GM12878 (cell line): ENCODE results near the gene DYNC1I1. TPM values are rescaled to one million over a fixed set of nuclear protein-coding genes. Genes with fewer than 3 reads are reported as not detected.

ENCODE experiments used
- ATAC-seq: fragments of 200-7000 bp; cut with Tn5 transposase; 3 replicates; pipeline ENCODE4 v1.9.1; 2020; ENCODE audit warnings: mild to moderate bottlenecking, moderate library complexity
- BruUV-seq: library from RNA; stranded (reverse); fragments of 400-500 nt; replicated peaks from 2 replicates; lab custom pipeline; 2021; lab: Mats Ljungman, UMichigan
- CTCF ChIA-PET: fragments of 300-600 bp; sonication (Branson Sonifier 250); formaldehyde crosslinking; extraction: SDS; loops from one replicate; lab custom pipeline; 2021; ENCODE audit warnings: inconsistent platforms; lab: Yijun Ruan, JAX
- POLR2A ChIA-PET: fragments of 350-600 bp; formaldehyde crosslinking; extraction: SDS; loops from one replicate; lab custom pipeline; 2021; ENCODE audit warnings: inconsistent platforms; lab: Charles Lee
- RAD21 ChIA-PET: fragments of 300-600 bp; sonication (Branson Sonifier 250); formaldehyde crosslinking; loops from one replicate; lab custom pipeline; 2023; ENCODE audit warnings: antibody characterized with exemption; ENCODE audit not compliant: unreplicated experiment; lab: Charles Lee
- SMC1A ChIA-PET: fragments of 300-600 bp; sonication (Branson Sonifier 250); formaldehyde crosslinking; loops from one replicate; lab custom pipeline; 2023; ENCODE audit not compliant: unreplicated experiment, uncharacterized antibody; lab: Charles Lee
- DNase-seq: peaks from one replicate; pipeline ENCODE4 v3.0.0-alpha.2; 2011; ENCODE audit warnings: low read depth, low spot score
- FAIRE-seq: peaks from 3 replicates; lab custom pipeline; 2011; peaks lifted over from hg19 to GRCh38; lab: Jason Lieb, UNC
- H2AFZ ChIP-seq: 2 replicates; pipeline ENCODE4 v1.6.0; 2011; ENCODE audit warnings: low read depth, low read length, control low read depth; ENCODE audit not compliant: control insufficient read depth
- H3K27ac ChIP-seq: 2 replicates; pipeline ENCODE4 v1.5.1; 2011; ENCODE audit warnings: control low read depth; ENCODE audit not compliant: control insufficient read depth, insufficient read depth
- H3K27me3 ChIP-seq, 2 experiments: replicated peaks in 1 of 2; 2 replicates each; pipeline versions ENCODE4 v1.6.0 to v1.6.1; 2011; ENCODE audit warnings: low read length in 1 of 2; ENCODE audit not compliant: control insufficient read depth in 2 of 2, insufficient read depth in 2 of 2
- H3K36me3 ChIP-seq, 2 experiments: 2 replicates each; pipeline ENCODE4 v1.5.1; 2011; ENCODE audit warnings: low read length in 1 of 2; ENCODE audit not compliant: control insufficient read depth in 2 of 2, insufficient read depth in 2 of 2
- H3K4me1 ChIP-seq: 2 replicates; pipeline ENCODE4 v1.6.1; 2011; ENCODE audit warnings: mild to moderate bottlenecking, low read length, moderate library complexity, mixed read lengths; ENCODE audit not compliant: control insufficient read depth, insufficient read depth
- H3K4me2 ChIP-seq: 2 replicates; pipeline ENCODE4 v1.6.0; 2011; ENCODE audit warnings: control low read depth; ENCODE audit not compliant: control insufficient read depth, insufficient read depth
- H3K4me3 ChIP-seq: fragments of 200-600 bp; sonication (generic); 2 replicates; pipeline ENCODE4 v1.5.1; 2016
- H3K79me2 ChIP-seq: 2 replicates; pipeline ENCODE4 v1.6.0; 2011; ENCODE audit warnings: low read length; ENCODE audit not compliant: control insufficient read depth, insufficient read depth
- H3K9ac ChIP-seq: 2 replicates; pipeline ENCODE4 v1.8.0; 2011; ENCODE audit warnings: low read length, control low read depth, mixed read lengths; ENCODE audit not compliant: control insufficient read depth, insufficient read depth
- H3K9me3 ChIP-seq: replicated peaks from 3 replicates; pipeline ENCODE4 v1.5.1; 2011; ENCODE audit warnings: mild to moderate bottlenecking, low read length; ENCODE audit not compliant: control insufficient read depth, insufficient read depth
- H4K20me1 ChIP-seq: 2 replicates; pipeline ENCODE4 v1.6.0; 2011; ENCODE audit not compliant: control insufficient read depth, insufficient read depth
- HDAC2 ChIP-seq: fragments of 200-600 bp; sonication (generic); IDR thresholded peaks from 2 replicates; pipeline ENCODE4 v1.6.1; 2017
- POLR2AphosphoS5 ChIP-seq: IDR thresholded peaks from 2 replicates; pipeline ENCODE4 v1.6.1; 2011; ENCODE audit warnings: mild to moderate bottlenecking, low read length, inconsistent platforms
- SIN3A ChIP-seq: IDR thresholded peaks from 2 replicates; pipeline ENCODE4 v1.6.1; 2012; ENCODE audit warnings: low read depth, low read length, improper control_type of control experiment
- TARDBP ChIP-seq: IDR thresholded peaks from 2 replicates; pipeline ENCODE4 v1.6.1; 2016; ENCODE audit warnings: borderline replicate concordance
- WGBS: methylation state at CpG from one replicate; pipeline ENCODE4 v1.1.6; 2016; ENCODE audit warnings: low lambda C conversion rate; ENCODE audit not compliant: insufficient replicate concordance, insufficient coverage; ENCODE audit errors: missing lambda C conversion rate; 5-methylcytosine and 5-hydroxymethylcytosine counted together
- in situ Hi-C: fragments of 300-500 bp; cut with MboI; formaldehyde crosslinking; loops from 9 replicates; pipeline ENCODE4 v1.14.3; 2018; ENCODE audit warnings: mixed read lengths
- intact Hi-C: fragments of 100-400 bp; cut with micrococcal nuclease; formaldehyde crosslinking; loops from one replicate; pipeline ENCODE4 v1.14.2; 2022; ENCODE audit not compliant: unreplicated experiment
- polyA plus RNA-seq, 11 experiments: library from polyadenylated mRNA; depleted of rRNA in 4 of 11; unstranded in 6 of 11; stranded (reverse) in 5 of 11; fragments of >200 nt; fragmentation: Nextera tagmentation in 4 of 11; fragmentation: Illumina TruSeq in 1 of 11; extraction: Ambion mirVana in 4 of 11; extraction: Trizol in 1 of 11; gene quantifications; 1 replicate in 1 of 11; 2 replicates in 10 of 11; pipeline versions ENCODE4 v1.2.1 to v1.2.3, GENCODE V29; 2011 to 2016; ENCODE audit warnings: inconsistent platforms in 2 of 11, missing spikeins in 2 of 11, low read depth in 1 of 11
- total RNA-seq, 4 experiments: library from RNA; depleted of rRNA in 3 of 4; stranded (reverse); fragments of >200 nt in 3 of 4; fragmentation: Illumina TruSeq in 1 of 4; extraction: Trizol in 1 of 4; gene quantifications; 2 replicates each; pipeline versions ENCODE4 v1.2.1 to v1.2.3, GENCODE V29; 2013 to 2021
- TF ChIP-seq, protein P1 (sequence below): fragments of 450-650 bp; IDR thresholded peaks from 2 replicates; pipeline ENCODE4 v1.6.1; 2016; ENCODE audit warnings: mild to moderate bottlenecking, moderate library complexity, borderline replicate concordance

The DYNC1I1 gene
- total and polyA plus RNA-seq, 10 of the 15 experiments (the other 5 are each of a cell fraction or from before 2014, with no cell fraction given) = 0.05 to 0.91 (median 0.14) TPM; not detected in 3

GRCh38 chr7:96021568-96021967 is 249.2 kb downstream of the DYNC1I1 start:
- 18% methylated on average over 4 of the region's 4 CpGs for WGBS
- SMC1A ChIA-PET = no interaction called here
- no TSS peak for BruUV-seq

More at GRCh38 chr7:96021568-96021967, 249.2 kb downstream of the DYNC1I1 start:
- Histone ChIP-seq H2AFZ (no peak overlapping the region), H3K4me3 (no peak overlapping the region), H3K9me3 (no peaks in the 10 kb centered on the region), H4K20me1 (no peaks in the 10 kb centered on the region), H3K9ac (no peak overlapping the region), H3K4me1 (no peaks in the 10 kb centered on the region), H3K4me2 (no peak overlapping the region), H3K36me3 (no peaks in the 10 kb centered on the region), H3K27ac (no peak overlapping the region), H3K79me2 (no peaks in the 10 kb centered on the region), H3K27me3 (no peaks in the 10 kb centered on the region; a peak in 2 of 4 replicates)
- in situ Hi-C loops (no loop called here), intact Hi-C loops (no loop called here)
- no peak for FAIRE-seq
- no peak for DNase-seq
- no peak for ATAC-seq
- TF ChIP-seq TARDBP (no peak), HDAC2 (no peak), SIN3A (no peak), POLR2AphosphoS5 (no peak)
- TF ChIP-seq, protein P1, sequence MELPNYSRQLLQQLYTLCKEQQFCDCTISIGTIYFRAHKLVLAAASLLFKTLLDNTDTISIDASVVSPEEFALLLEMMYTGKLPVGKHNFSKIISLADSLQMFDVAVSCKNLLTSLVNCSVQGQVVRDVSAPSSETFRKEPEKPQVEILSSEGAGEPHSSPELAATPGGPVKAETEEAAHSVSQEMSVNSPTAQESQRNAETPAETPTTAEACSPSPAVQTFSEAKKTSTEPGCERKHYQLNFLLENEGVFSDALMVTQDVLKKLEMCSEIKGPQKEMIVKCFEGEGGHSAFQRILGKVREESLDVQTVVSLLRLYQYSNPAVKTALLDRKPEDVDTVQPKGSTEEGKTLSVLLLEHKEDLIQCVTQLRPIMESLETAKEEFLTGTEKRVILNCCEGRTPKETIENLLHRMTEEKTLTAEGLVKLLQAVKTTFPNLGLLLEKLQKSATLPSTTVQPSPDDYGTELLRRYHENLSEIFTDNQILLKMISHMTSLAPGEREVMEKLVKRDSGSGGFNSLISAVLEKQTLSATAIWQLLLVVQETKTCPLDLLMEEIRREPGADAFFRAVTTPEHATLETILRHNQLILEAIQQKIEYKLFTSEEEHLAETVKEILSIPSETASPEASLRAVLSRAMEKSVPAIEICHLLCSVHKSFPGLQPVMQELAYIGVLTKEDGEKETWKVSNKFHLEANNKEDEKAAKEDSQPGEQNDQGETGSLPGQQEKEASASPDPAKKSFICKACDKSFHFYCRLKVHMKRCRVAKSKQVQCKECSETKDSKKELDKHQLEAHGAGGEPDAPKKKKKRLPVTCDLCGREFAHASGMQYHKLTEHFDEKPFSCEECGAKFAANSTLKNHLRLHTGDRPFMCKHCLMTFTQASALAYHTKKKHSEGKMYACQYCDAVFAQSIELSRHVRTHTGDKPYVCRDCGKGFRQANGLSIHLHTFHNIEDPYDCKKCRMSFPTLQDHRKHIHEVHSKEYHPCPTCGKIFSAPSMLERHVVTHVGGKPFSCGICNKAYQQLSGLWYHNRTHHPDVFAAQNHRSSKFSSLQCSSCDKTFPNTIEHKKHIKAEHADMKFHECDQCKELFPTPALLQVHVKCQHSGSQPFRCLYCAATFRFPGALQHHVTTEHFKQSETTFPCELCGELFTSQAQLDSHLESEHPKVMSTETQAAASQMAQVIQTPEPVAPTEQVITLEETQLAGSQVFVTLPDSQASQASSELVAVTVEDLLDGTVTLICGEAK = no peak
- CTCF ChIA-PET = no interaction called here
- POLR2A ChIA-PET = no interaction called here
- RAD21 ChIA-PET = no interaction called here
